Measurements from ENCODE around the gene ZNF334.
A peak's percentile ranks its signal among the peaks of the same experiment; 100 is the strongest.

GRCh38 chr20:46519471-46520068, 6.2 kb upstream of the ZNF334 start:
- TF ChIP-seq BHLHE40 (IDR thresholded peaks at IDR 0.05; ENCODE audit: low read depth, low read length) (no peak), EP300 (IDR thresholded peaks at IDR 0.05) (no peak), CTCF (IDR thresholded peaks at IDR 0.05) (no peak), RFX5 (IDR thresholded peaks at IDR 0.05) (no peak), NFE2L2 (conservative IDR thresholded peaks at IDR 0.05; ENCODE audit: low read length) (no peak), CEBPB (IDR thresholded peaks at IDR 0.05) (no peak), HOXB5 (CRISPR knock-in tag; IDR thresholded peaks at IDR 0.05) (no peak), POLR2A (IDR thresholded peaks at IDR 0.05; ENCODE audit: low read length) (no peak), MAFK (IDR thresholded peaks at IDR 0.05; ENCODE audit: partially characterized antibody) (peak; percentile 46), ZSCAN20 (CRISPR knock-in tag; IDR thresholded peaks at IDR 0.05) (no peak), SREBF2 (IDR thresholded peaks at IDR 0.05) (no peak)
